Gastrocnemius medialis (tissue), 4 donors: ENCODE data around the gene LYPD6B.

Source experiments
- CTCF ChIP-seq, 5 experiments: fragments of 450-650 bp in 3 of 5; fragments of 200-600 bp in 2 of 5; sonication (generic) in 2 of 5; IDR thresholded peaks in 4 of 5; conservative IDR thresholded peaks in 1 of 5; 1 replicate in 4 of 5; 2 replicates in 1 of 5; pipeline ENCODE4 v1.5.1; 2016 to 2019; ENCODE audit warnings: antibody characterized with exemption in 5 of 5, mild to moderate bottlenecking in 3 of 5, moderate library complexity in 3 of 5
- POLR2A ChIP-seq, 2 donors: fragments of 450-650 bp; IDR thresholded peaks; one replicate each; pipeline ENCODE4 v1.6.1; 2017; ENCODE audit warnings: antibody characterized with exemption in 2 of 2, mild to moderate bottlenecking in 2 of 2, moderate library complexity in 2 of 2

GRCh38 chr2:149112713-149113112 lies 74.2 kb downstream of the LYPD6B start:
- no peak for TF ChIP-seq CTCF (IDR thresholded peaks at IDR 0.05 in 4 of 5, conservative IDR thresholded peaks at IDR 0.05 in 1 of 5)
- no peak for TF ChIP-seq POLR2A (IDR thresholded peaks at IDR 0.05)
